GM19324 (cell line): ENCODE data around the gene DHRSX.
"Not testable (repeated sequence)": the region's sequence is repeated elsewhere in the genome, so short reads cannot be mapped to it uniquely, and the experiment has no call there.

ENCODE experiments used
- ATAC-seq: cut with Tn5 transposase; IDR thresholded peaks from one replicate; pipeline ENCODE4 v1.9.1; 2021; ENCODE audit warnings: mild to moderate bottlenecking, moderate library complexity; ENCODE audit not compliant: unreplicated experiment, low FRiP score

The DHRSX gene

GRCh38 chrX:2240761-2241160 is 260.0 kb downstream of the DHRSX start:
- not testable (repeated sequence) for ATAC-seq

- ATAC-seq, result no peak
Observed at GRCh38 chrX:2237976-2238375, 262.8 kb downstream of the DHRSX start.

GRCh38 chrX:2231570-2232192 is 269.1 kb downstream of the DHRSX start:
- no peak for ATAC-seq

- ATAC-seq, result no peak
Observed at GRCh38 chrX:2230457-2230856, 270.3 kb downstream of the DHRSX start.

- ATAC-seq, result no peak
Observed at GRCh38 chrX:2228536-2228935, 272.2 kb downstream of the DHRSX start.

GRCh38 chrX:2226906-2227656 is 273.7 kb downstream of the DHRSX start:
- no peak for ATAC-seq

- no peak for ATAC-seq
Observed at GRCh38 chrX:2226182-2226581, 274.6 kb downstream of the DHRSX start.

GRCh38 chrX:2224597-2225235 is 276.1 kb downstream of the DHRSX start:
- no peak for ATAC-seq

- no peak for ATAC-seq
Observed at GRCh38 chrX:2224161-2224560, 276.6 kb downstream of the DHRSX start.

- ATAC-seq, result no peak
Observed at GRCh38 chrX:2220829-2221567, 279.8 kb downstream of the DHRSX start.

- no peak for ATAC-seq
Observed at GRCh38 chrX:2220296-2220695, 280.5 kb downstream of the DHRSX start.

- ATAC-seq, result not testable (repeated sequence)
Observed at GRCh38 chrX:2214138-2214823, 286.5 kb downstream of the DHRSX start.

- ATAC-seq, result not testable (repeated sequence)
Observed at GRCh38 chrX:2211667-2212066, 289.1 kb downstream of the DHRSX start.

GRCh38 chrX:2193273-2193592 is 307.5 kb downstream of the DHRSX start:
- ATAC-seq, result no peak

- no peak for ATAC-seq
Observed at GRCh38 chrX:2192584-2193272, 308.0 kb downstream of the DHRSX start.

- ATAC-seq, result no peak
Observed at GRCh38 chrX:2188840-2189239, 311.9 kb downstream of the DHRSX start.

- ATAC-seq, result no peak
Observed at GRCh38 chrX:2188330-2188792, 312.4 kb downstream of the DHRSX start.

GRCh38 chrX:2187352-2188115 is 313.2 kb downstream of the DHRSX start:
- no peak for ATAC-seq
